ENCODE results near the gene MARCHF2.

DNA sequence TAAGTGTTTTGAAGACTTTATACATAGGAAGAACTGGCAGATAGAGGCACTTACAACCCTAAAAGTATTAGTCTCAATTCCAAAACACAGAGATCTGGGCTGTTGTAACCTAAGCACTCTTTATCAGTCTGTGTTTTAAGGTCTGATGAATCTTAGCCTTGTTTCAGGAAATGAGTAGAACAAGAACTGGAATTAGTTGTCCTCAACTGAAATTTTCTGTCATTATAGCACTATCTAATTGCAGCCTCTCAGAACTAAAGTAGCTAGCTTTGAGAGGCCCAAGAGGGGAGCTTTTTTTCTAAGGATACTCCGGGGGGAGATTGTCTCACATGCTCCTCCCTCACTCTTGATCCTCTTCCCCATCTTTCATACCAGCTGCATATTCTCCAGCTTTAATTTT lies 44.7 kb downstream of the MARCHF2 start:
- TF ChIP-seq, protein P1, sequence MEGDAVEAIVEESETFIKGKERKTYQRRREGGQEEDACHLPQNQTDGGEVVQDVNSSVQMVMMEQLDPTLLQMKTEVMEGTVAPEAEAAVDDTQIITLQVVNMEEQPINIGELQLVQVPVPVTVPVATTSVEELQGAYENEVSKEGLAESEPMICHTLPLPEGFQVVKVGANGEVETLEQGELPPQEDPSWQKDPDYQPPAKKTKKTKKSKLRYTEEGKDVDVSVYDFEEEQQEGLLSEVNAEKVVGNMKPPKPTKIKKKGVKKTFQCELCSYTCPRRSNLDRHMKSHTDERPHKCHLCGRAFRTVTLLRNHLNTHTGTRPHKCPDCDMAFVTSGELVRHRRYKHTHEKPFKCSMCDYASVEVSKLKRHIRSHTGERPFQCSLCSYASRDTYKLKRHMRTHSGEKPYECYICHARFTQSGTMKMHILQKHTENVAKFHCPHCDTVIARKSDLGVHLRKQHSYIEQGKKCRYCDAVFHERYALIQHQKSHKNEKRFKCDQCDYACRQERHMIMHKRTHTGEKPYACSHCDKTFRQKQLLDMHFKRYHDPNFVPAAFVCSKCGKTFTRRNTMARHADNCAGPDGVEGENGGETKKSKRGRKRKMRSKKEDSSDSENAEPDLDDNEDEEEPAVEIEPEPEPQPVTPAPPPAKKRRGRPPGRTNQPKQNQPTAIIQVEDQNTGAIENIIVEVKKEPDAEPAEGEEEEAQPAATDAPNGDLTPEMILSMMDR (IDR thresholded peaks at IDR 0.05; ENCODE audit: low read depth, low read length) = no peak
- TF ChIP-seq EZH2phosphoT487 (IDR thresholded peaks at IDR 0.05; ENCODE audit: low read depth) = no peak

Measured in OCI-LY3 (cell line).